Esophagus muscularis mucosa (tissue), 3 donors: ENCODE measurements around the gene IL21R.

Experiments used
- CTCF ChIP-seq, 3 experiments: fragments of 200-600 bp in 2 of 3; fragments of 450-650 bp in 1 of 3; sonication (generic) in 2 of 3; IDR thresholded peaks; one replicate each; pipeline ENCODE4 v1.5.1; 2017 to 2019; ENCODE audit warnings: antibody characterized with exemption in 3 of 3, mild to moderate bottlenecking in 2 of 3, moderate library complexity in 1 of 3
- POLR2A ChIP-seq: fragments of 450-650 bp; IDR thresholded peaks from one replicate; pipeline ENCODE4 v1.6.1; 2017; ENCODE audit warnings: antibody characterized with exemption, moderate library complexity, mild to moderate bottlenecking, low read depth

- TF ChIP-seq CTCF (IDR thresholded peaks at IDR 0.05), result no peak
- no peak for TF ChIP-seq POLR2A
These were observed 67.1 kb downstream of the IL21R start for GRCh38 chr16:27468941-27469531.
